Amniotic stem cell (primary cell): ENCODE measurements around the gene BIRC5.
"Not testable (repeated sequence)": the region's sequence is repeated elsewhere in the genome, so short reads cannot be mapped to it uniquely, and the experiment has no call there.

ENCODE experiments used
- DNase-seq: peaks from one replicate; lab custom pipeline; 2025; lab: John Stamatoyannopoulos, UW

BIRC5 gene

GRCh38 chr17:78214016-78214705 lies at the start of gene BIRC5:
Gene BIRC5 (plus strand): TSS chr17:78214253. CDS start chr17:78214317, 64 bp downstream.
- peak; percentile 59 for DNase-seq

- DNase-seq = no peak
Measured at GRCh38 chr17:78164748-78165607, 49.1 kb upstream of the BIRC5 start.

- no peak for DNase-seq
Measured at GRCh38 chr17:78166416-78166815, 47.6 kb upstream of the BIRC5 start.

GRCh38 chr17:78168242-78168902 lies 45.7 kb upstream of the BIRC5 start, which contains the start of gene SYNGR2:
Gene SYNGR2 (plus strand): TSS chr17:78168581. CDS start chr17:78168617, 36 bp downstream.
- no peak for DNase-seq

- DNase-seq = peak; percentile 24
Measured at GRCh38 chr17:78168903-78169793, 44.9 kb upstream of the BIRC5 start.

GRCh38 chr17:78170692-78171590 lies 43.1 kb upstream of the BIRC5 start:
- DNase-seq = no peak

GRCh38 chr17:78171591-78172248 lies 42.3 kb upstream of the BIRC5 start:
- not testable (repeated sequence) for DNase-seq

GRCh38 chr17:78172249-78173051 lies 41.6 kb upstream of the BIRC5 start:
- DNase-seq = no peak

GRCh38 chr17:78173097-78173715 lies 40.8 kb upstream of the BIRC5 start:
- DNase-seq = no peak

GRCh38 chr17:78174346-78174869 lies 39.6 kb upstream of the BIRC5 start:
- no peak for DNase-seq

- DNase-seq = no peak
Measured at GRCh38 chr17:78174870-78175642, 39.0 kb upstream of the BIRC5 start.

- DNase-seq = no peak
Measured at GRCh38 chr17:78175643-78175981, 38.4 kb upstream of the BIRC5 start.

GRCh38 chr17:78176548-78177025 lies 37.5 kb upstream of the BIRC5 start:
- DNase-seq = peak; percentile 5

- DNase-seq = no peak
Measured at GRCh38 chr17:78179372-78179771, 34.7 kb upstream of the BIRC5 start.

- DNase-seq = no peak
Measured at GRCh38 chr17:78180083-78180482, 34.0 kb upstream of the BIRC5 start.

GRCh38 chr17:78180508-78180907 lies 33.5 kb upstream of the BIRC5 start:
- no peak for DNase-seq

GRCh38 chr17:78182504-78182903 lies 31.5 kb upstream of the BIRC5 start:
- no peak for DNase-seq

- DNase-seq = no peak
Measured at GRCh38 chr17:78183916-78184315, 30.1 kb upstream of the BIRC5 start.
